GM12891 (cell line): Measurements from ENCODE around the gene SMIM29.

ENCODE experiments used
- PAX5 ChIP-seq: IDR thresholded peaks from 2 replicates; pipeline ENCODE4 v1.6.1; 2011; ENCODE audit warnings: low read length, moderate library complexity, mild to moderate bottlenecking; ENCODE audit not compliant: insufficient read depth, severe bottlenecking
- POLR2A ChIP-seq: IDR thresholded peaks from 2 replicates; pipeline ENCODE4 v1.6.1; 2011; ENCODE audit warnings: low read depth, low read length, control low read depth
- POLR2AphosphoS5 ChIP-seq: IDR thresholded peaks from 2 replicates; pipeline ENCODE4 v1.6.1; 2011; ENCODE audit warnings: low read depth, low read length, control low read depth
- POU2F2 ChIP-seq: IDR thresholded peaks from 2 replicates; pipeline ENCODE4 v1.6.1; 2011; ENCODE audit warnings: low read depth, mild to moderate bottlenecking, control low read depth, low read length, moderate library complexity
- SPI1 ChIP-seq: IDR thresholded peaks from 2 replicates; pipeline ENCODE4 v1.6.1; 2011; ENCODE audit warnings: low read depth, low read length, control low read depth
- TAF1 ChIP-seq: IDR thresholded peaks from 2 replicates; pipeline ENCODE4 v1.6.1; 2011; ENCODE audit warnings: low read depth, low read length, control low read depth

DNA sequence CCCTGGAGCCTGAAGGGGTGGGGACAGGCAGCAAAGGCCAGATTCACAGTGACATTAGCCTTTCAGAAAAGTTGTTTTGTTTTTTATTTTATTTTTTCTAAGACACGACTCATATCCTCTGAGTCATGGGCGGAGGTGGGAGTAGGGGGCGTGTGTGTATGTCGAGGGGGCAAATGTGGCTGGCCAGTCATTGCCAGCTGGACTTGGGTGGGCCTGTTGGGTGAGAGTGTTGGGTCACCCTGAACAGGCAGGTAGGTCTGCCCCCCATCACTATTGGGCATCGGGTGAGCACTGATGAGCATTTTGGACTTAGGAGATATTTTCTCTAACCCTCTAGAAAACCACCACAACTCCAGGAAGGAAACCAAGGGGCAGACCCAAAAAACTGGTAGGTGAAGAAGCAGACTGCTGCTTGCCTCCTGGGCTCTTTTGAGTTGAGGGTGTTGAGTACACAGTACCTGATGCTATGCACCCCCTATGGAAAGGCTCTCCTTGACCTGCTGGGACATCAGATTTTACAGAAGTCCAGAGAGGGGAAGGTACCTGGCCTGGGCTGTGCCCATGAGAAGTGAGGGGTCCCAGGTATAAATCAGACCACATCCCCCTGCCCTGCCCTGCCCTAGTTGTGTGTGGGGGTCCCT is 5.6 kb downstream of the SMIM29 start:
- TF ChIP-seq SPI1 (no peak), POU2F2 (no peak), POLR2A (no peak), POLR2AphosphoS5 (no peak), TAF1 (no peak), PAX5 (no peak)
